ENCODE data around the gene DNAJC18.

GRCh38 chr5:139473105-139473504, 33.8 kb upstream of the DNAJC18 start:
- TF ChIP-seq CTCF (IDR thresholded peaks at IDR 0.05; ENCODE audit: low read depth, low read length) (no peak), MAX (IDR thresholded peaks at IDR 0.05; ENCODE audit: low read depth, low read length) (no peak), POLR2A (IDR thresholded peaks at IDR 0.05; ENCODE audit: extremely low read depth, insufficient read length) (no peak), MYC (IDR thresholded peaks at IDR 0.05; ENCODE audit: low read depth, low read length) (no peak)
